Measurements from ENCODE around the gene SDK2. TPM values are rescaled to one million over a fixed set of nuclear protein-coding genes. Genes with fewer than 3 reads are reported as not detected.

SDK2 gene
- total RNA-seq, 1 donor from 2014 or later: 31.2 TPM

DNA sequence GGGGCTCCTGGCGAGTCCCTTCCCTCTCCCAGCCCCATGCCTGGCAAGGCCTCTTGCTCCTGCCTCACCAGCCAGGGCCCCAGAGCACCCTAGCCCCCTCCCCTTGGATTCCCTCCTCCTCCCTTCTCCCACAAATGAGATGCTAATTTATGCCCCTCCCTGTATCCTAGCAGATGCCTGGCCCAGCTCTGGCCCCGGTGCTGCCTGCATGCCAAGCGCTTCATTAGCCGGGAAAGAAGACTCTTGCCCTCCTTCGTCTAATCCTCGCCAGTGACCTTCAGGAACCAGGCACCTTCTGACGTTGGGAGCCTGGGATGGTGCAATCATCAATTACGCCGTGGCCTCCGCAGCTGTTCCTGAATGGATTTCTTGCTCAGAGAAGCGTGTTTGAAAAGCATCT is 127.8 kb downstream of the SDK2 start:
- Mint-ChIP-seq H3K9me3 (no peaks in the 10 kb centered on the region), H3K4me3 (peak overlapping the region; percentile 78), H3K4me1 (peaks cover 72% of the 10 kb centered on the region)

DNA sequence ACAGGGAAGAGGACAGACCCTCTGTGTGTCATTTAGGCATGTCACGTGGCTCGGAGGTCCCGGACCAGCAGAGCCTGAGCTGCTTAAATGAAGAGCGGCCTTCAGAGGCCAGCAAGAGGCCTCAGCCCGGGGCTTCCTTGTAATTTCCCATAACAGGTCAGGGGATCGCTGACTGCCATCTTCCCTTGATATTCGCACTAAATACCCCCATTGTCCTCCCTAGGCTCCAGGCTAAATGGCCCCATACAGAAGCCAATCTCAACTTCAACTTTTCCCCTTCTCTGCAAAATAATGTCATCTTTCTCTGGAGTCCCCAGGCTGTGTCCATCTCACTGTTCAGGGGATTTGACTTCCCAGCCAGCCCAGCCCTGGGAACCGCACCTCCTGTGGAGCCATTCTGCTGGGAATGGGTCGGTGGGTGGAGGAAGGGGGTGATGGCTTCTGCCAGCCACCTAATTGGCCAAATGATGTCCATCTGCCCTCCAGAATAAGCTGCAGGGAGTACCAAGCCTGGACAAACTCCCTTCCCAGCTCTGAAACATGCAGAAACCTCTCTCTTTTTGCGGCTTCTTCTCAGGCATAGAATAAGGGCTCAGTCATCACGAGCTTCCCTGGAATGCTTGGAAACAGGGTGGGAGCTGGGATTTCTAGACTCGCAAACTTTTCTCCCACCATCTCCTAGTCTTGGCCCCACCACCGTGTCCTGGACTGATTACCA is 129.9 kb downstream of the SDK2 start:
- TF ChIP-seq, protein P1, sequence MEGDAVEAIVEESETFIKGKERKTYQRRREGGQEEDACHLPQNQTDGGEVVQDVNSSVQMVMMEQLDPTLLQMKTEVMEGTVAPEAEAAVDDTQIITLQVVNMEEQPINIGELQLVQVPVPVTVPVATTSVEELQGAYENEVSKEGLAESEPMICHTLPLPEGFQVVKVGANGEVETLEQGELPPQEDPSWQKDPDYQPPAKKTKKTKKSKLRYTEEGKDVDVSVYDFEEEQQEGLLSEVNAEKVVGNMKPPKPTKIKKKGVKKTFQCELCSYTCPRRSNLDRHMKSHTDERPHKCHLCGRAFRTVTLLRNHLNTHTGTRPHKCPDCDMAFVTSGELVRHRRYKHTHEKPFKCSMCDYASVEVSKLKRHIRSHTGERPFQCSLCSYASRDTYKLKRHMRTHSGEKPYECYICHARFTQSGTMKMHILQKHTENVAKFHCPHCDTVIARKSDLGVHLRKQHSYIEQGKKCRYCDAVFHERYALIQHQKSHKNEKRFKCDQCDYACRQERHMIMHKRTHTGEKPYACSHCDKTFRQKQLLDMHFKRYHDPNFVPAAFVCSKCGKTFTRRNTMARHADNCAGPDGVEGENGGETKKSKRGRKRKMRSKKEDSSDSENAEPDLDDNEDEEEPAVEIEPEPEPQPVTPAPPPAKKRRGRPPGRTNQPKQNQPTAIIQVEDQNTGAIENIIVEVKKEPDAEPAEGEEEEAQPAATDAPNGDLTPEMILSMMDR (conservative IDR thresholded peaks at IDR 0.05): no peak
- no peaks in the 10 kb centered on the region for H3K36me3 Mint-ChIP-seq (ENCODE audit: low read depth)
- DNase-seq (ENCODE audit: low read depth, low spot score): peak; percentile 46
- peak overlapping the region; percentile 68 for H3K27ac Mint-ChIP-seq (ENCODE audit: unreplicated experiment)
- H3K27me3 Mint-ChIP-seq (ENCODE audit: low read depth): no peaks in the 10 kb centered on the region
- no peaks in the 10 kb centered on the region for H3K9me3 Mint-ChIP-seq
- H3K4me3 Mint-ChIP-seq: peak overlapping the region; percentile 68
- peaks cover 71% of the 10 kb centered on the region for H3K4me1 Mint-ChIP-seq

More for the DNA sequence above, 127.8 kb downstream of the SDK2 start:
- TF ChIP-seq, protein P1 (conservative IDR thresholded peaks at IDR 0.05): no peak
- DNase-seq (ENCODE audit: low read depth, low spot score): no peak
- no peaks in the 10 kb centered on the region for H3K27me3 Mint-ChIP-seq (ENCODE audit: low read depth)
- no peaks in the 10 kb centered on the region for H3K36me3 Mint-ChIP-seq (ENCODE audit: low read depth)
- H3K27ac Mint-ChIP-seq (ENCODE audit: unreplicated experiment): peak overlapping the region; percentile 97

DNA sequence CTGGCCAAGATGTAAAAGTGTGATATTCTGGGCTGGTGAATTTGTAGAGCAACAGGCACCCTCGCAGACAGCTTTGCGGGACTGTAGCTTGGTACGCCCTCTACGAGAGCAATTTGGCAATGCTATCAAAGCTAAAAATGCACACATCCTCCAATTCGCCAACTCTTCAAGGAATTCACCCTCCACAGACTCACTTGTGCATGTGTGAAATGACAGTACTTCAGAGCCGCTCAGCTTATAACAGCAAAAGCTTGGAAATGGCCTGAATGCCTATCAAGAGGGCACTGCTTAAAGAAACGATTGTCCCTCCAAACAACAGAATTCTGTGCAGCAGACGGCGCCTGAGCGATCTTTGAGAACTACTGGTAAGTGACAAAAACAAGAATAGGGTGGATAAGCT is 130.8 kb downstream of the SDK2 start:
- Mint-ChIP-seq H3K36me3 (ENCODE audit: low read depth) (no peaks in the 10 kb centered on the region), H3K9me3 (no peaks in the 10 kb centered on the region), H3K27me3 (ENCODE audit: low read depth) (no peaks in the 10 kb centered on the region), H3K4me1 (peaks cover 71% of the 10 kb centered on the region), H3K4me3 (peak overlapping the region; percentile 68), H3K27ac (ENCODE audit: unreplicated experiment) (peak overlapping the region; percentile 68)
- DNase-seq (ENCODE audit: low read depth, low spot score): no peak
- TF ChIP-seq, protein P1 (conservative IDR thresholded peaks at IDR 0.05): no peak

DNA sequence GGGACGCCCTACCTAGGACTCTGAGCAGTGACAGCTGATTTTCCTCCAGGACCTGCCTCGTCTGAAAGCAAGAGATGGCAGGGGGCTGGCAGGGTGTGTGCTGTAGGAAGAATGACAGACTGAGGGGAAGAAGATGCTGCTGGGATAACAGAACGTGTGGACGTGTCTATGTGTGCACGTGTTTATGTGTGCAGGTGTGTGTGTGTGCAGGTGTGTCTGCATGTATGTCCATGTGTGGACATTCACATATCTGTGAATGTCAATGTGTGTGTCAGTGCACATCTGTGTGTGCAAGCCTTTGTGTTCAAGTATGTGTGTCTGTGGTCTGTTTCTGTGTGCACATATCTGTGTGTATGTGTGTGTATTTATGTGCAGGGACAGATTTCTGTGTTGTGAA is 132.5 kb downstream of the SDK2 start:
- H3K9me3 Mint-ChIP-seq: no peaks in the 10 kb centered on the region
- TF ChIP-seq, protein P1 (conservative IDR thresholded peaks at IDR 0.05): no peak
- DNase-seq (ENCODE audit: low read depth, low spot score): no peak
- no peak overlapping the region for H3K4me3 Mint-ChIP-seq
- no peaks in the 10 kb centered on the region for H3K27me3 Mint-ChIP-seq (ENCODE audit: low read depth)
- peaks cover 61% of the 10 kb centered on the region for H3K4me1 Mint-ChIP-seq
- H3K36me3 Mint-ChIP-seq (ENCODE audit: low read depth): no peaks in the 10 kb centered on the region
- no peak overlapping the region for H3K27ac Mint-ChIP-seq (ENCODE audit: unreplicated experiment)

DNA sequence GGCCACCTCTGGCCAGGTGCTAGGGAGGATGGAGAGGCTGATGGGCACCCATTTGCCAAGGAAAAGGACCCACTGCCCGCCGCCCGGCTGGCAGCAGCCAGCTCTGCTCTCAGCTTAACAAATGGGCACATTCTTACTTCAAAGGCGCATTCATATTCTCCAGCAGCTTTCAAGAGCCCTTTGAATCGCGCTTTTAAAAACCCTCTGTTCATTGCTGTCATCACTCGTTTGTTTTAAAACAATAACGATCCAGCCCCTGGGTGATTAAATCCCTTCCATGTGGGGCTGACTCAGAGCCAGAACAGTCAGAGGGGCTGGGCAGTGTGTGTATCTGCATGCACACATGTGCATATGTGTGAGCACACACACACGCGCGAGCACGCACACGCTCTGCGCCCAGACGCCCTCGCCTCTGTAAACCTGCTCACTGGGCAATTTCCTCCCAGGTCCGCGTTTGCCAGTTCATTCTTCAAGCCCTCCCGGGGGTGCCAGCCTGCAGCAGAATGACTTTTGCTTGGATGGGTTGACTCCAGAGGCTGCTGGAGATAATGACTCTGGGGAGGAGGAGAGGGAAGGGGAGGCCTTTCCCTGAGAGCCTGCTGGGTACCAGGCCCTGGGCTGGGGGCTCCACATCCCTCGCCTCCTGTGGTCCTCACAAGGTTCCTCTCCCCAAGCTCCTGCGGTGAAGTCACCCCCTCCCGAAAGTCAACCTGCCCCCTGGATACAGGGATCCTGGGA is 133.1 kb downstream of the SDK2 start:
- no peaks in the 10 kb centered on the region for H3K27me3 Mint-ChIP-seq (ENCODE audit: low read depth)
- H3K27ac Mint-ChIP-seq (ENCODE audit: unreplicated experiment): no peak overlapping the region
- no peaks in the 10 kb centered on the region for H3K36me3 Mint-ChIP-seq (ENCODE audit: low read depth)
- no peak for DNase-seq (ENCODE audit: low read depth, low spot score)
- H3K4me3 Mint-ChIP-seq: no peak overlapping the region
- no peaks in the 10 kb centered on the region for H3K9me3 Mint-ChIP-seq
- TF ChIP-seq, protein P1 (conservative IDR thresholded peaks at IDR 0.05): no peak
- H3K4me1 Mint-ChIP-seq: peaks cover 56% of the 10 kb centered on the region
